K562 (cell line): Measurements from ENCODE around the gene ABHD18. TPM values are rescaled to one million over a fixed set of nuclear protein-coding genes. Genes with fewer than 3 reads are reported as not detected.
"Not testable (repeated sequence)": the region's sequence is repeated elsewhere in the genome, so short reads cannot be mapped to it uniquely, and the experiment has no call there.

Source experiments
- ATAC-seq: fragments of 200-7000 bp; cut with Tn5 transposase; 3 replicates; pipeline ENCODE4 v1.9.1; 2020; ENCODE audit warnings: moderate library complexity
- BruUV-seq: library from RNA; stranded (reverse); fragments of 400-500 nt; replicated peaks from 2 replicates; lab custom pipeline; 2021; lab: Mats Ljungman, UMichigan
- CTCF ChIA-PET: fragments of 300-600 bp; formaldehyde crosslinking; extraction: SDS; loops from one replicate; lab custom pipeline; 2021; ENCODE audit warnings: low intra/inter-chr PET ratio; lab: Yijun Ruan, JAX
- POLR2A ChIA-PET: fragments of 300-600, 350-650 bp; sonication (Branson Sonifier 250); formaldehyde crosslinking; extraction: SDS; loops from one replicate; lab custom pipeline; 2021; ENCODE audit warnings: antibody characterized with exemption, inconsistent platforms; lab: Yijun Ruan, JAX
- DNase-seq, 4 experiments: peaks; one replicate each; pipeline versions ENCODE4 v3.0.0 to v3.0.0-alpha.2; 2011 to 2018; ENCODE audit warnings: low spot score in 3 of 4, mixed read lengths in 3 of 4; ENCODE audit errors: extremely low read depth in 1 of 4
- FAIRE-seq: peaks from 2 replicates; lab custom pipeline; 2011; peaks lifted over from hg19 to GRCh38; lab: Jason Lieb, UNC
- H2AFZ ChIP-seq: 2 replicates; pipeline ENCODE4 v1.6.0; 2011; ENCODE audit warnings: low read depth, low read length, control low read depth, inconsistent platforms
- H3K27ac ChIP-seq: fragments of 200-600 bp; 3 replicates; pipeline ENCODE4 v1.8.0; 2011; ENCODE audit warnings: low read depth, mild to moderate bottlenecking, control low read depth, inconsistent platforms, low read length, moderate library complexity, mixed read lengths; ENCODE audit errors: extremely low read depth
- H3K27me3 ChIP-seq, 2 experiments: fragments of 300-600 bp in 1 of 2; 2 replicates in 1 of 2; 3 replicates in 1 of 2; pipeline versions ENCODE4 v1.6.0 to v1.8.0; 2011; ENCODE audit warnings: inconsistent platforms in 2 of 2, low read length in 2 of 2, mild to moderate bottlenecking in 1 of 2, mixed read lengths in 1 of 2, moderate library complexity in 1 of 2; ENCODE audit not compliant: control insufficient read depth in 2 of 2, insufficient read depth in 2 of 2
- H3K36me3 ChIP-seq: fragments of 300-600 bp; 3 replicates; pipeline ENCODE4 v1.8.0; 2011; ENCODE audit warnings: mild to moderate bottlenecking, low read length, inconsistent platforms; ENCODE audit not compliant: control insufficient read depth, insufficient read depth
- H3K4me1 ChIP-seq, 2 experiments: fragments of 200-600 bp in 1 of 2; replicated peaks in 1 of 2; 2 replicates in 1 of 2; 3 replicates in 1 of 2; pipeline versions ENCODE4 v1.5.1 to v1.8.0; 2011; ENCODE audit warnings: inconsistent platforms in 2 of 2, low read length in 2 of 2, mild to moderate bottlenecking in 1 of 2, mixed read lengths in 1 of 2, moderate library complexity in 1 of 2; ENCODE audit not compliant: control insufficient read depth in 2 of 2, insufficient read depth in 2 of 2
- H3K4me2 ChIP-seq: 2 replicates; pipeline ENCODE4 v1.6.1; 2011; ENCODE audit warnings: low read length, control low read depth, inconsistent platforms, mixed read lengths; ENCODE audit not compliant: insufficient read depth
- H3K4me3 ChIP-seq: fragments of 200-600 bp; sonication (generic), shearing (Covaris generic); 2 replicates; pipeline ENCODE4 v1.5.1; 2016; ENCODE audit warnings: control low read depth, inconsistent platforms
- H3K79me2 ChIP-seq: fragments of 200-600 bp; 3 replicates; pipeline ENCODE4 v1.8.0; 2011; ENCODE audit warnings: low read length, inconsistent platforms; ENCODE audit not compliant: control insufficient read depth, insufficient read depth
- H3K9ac ChIP-seq, 2 experiments: 2 replicates each; pipeline versions ENCODE4 v1.6.0 to v1.6.1; 2011; ENCODE audit warnings: low read depth in 2 of 2, low read length in 2 of 2, control low read depth in 1 of 2, inconsistent platforms in 1 of 2, mild to moderate bottlenecking in 1 of 2, mixed read lengths in 1 of 2; ENCODE audit not compliant: insufficient read depth in 1 of 2
- H3K9me1 ChIP-seq: one replicate; pipeline ENCODE4 v1.6.0; 2011; ENCODE audit warnings: inconsistent platforms, mild to moderate bottlenecking, low read length, moderate library complexity; ENCODE audit not compliant: control insufficient read depth, insufficient read depth
- H3K9me3 ChIP-seq: replicated peaks from 2 replicates; pipeline ENCODE4 v1.5.1; 2011; ENCODE audit warnings: low read depth, low read length, inconsistent platforms; ENCODE audit not compliant: control insufficient read depth, insufficient read depth
- H4K20me1 ChIP-seq: replicated peaks from 2 replicates; pipeline ENCODE4 v1.6.1; 2011; ENCODE audit warnings: low read length, inconsistent platforms, mixed read lengths; ENCODE audit not compliant: control insufficient read depth, insufficient read depth
- AFF4 ChIP-seq: sonication (generic); formaldehyde crosslinking; IDR thresholded peaks from 2 replicates; pipeline ENCODE4 v1.8.0; 2023; ENCODE audit warnings: mild to moderate bottlenecking, missing genetic modification reagents
- HINFP ChIP-seq: fragments of 450-650 bp; conservative IDR thresholded peaks from 2 replicates; pipeline ENCODE4 v1.6.1; 2016; ENCODE audit warnings: missing genetic modification characterization, low read depth, mild to moderate bottlenecking, control low read depth, missing compliant biosample characterization
- IFI16 ChIP-seq: fragments of 250-450 bp; sonication (Bioruptor Pico); IDR thresholded peaks from 2 replicates; pipeline ENCODE4 v2.1.2; 2022; ENCODE audit warnings: mild to moderate bottlenecking, inconsistent platforms
- ILK ChIP-seq: fragments of 450-650 bp; IDR thresholded peaks from 2 replicates; pipeline ENCODE4 v1.6.1; 2016; ENCODE audit warnings: missing genetic modification characterization, low read depth, mild to moderate bottlenecking, missing compliant biosample characterization, moderate library complexity, borderline replicate concordance
- MAFG ChIP-seq: fragments of 450-650 bp; conservative IDR thresholded peaks from 2 replicates; pipeline ENCODE4 v1.6.1; 2016; ENCODE audit warnings: missing genetic modification characterization, missing compliant biosample characterization
- NFIX ChIP-seq: fragments of 250-450 bp; sonication (Bioruptor Pico); IDR thresholded peaks from 2 replicates; pipeline ENCODE4 v1.4.0; 2020; ENCODE audit warnings: low read depth, mild to moderate bottlenecking, moderate library complexity
- TFAM ChIP-seq: fragments of 250-450 bp; sonication (Bioruptor Pico); conservative IDR thresholded peaks from 2 replicates; pipeline ENCODE4 v1.5.0; 2021; ENCODE audit warnings: mild to moderate bottlenecking, moderate library complexity
- WHSC1 ChIP-seq: IDR thresholded peaks from one replicate; pipeline ENCODE4 v1.6.1; 2012; ENCODE audit warnings: low read length, control low read depth, inconsistent platforms
- ZNF586 ChIP-seq: fragments of 450-650 bp; formaldehyde crosslinking; conservative IDR thresholded peaks from 2 replicates; pipeline ENCODE4 v1.4.0; 2020; ENCODE audit warnings: mild to moderate bottlenecking, moderate library complexity
- WGBS: fragments of 100-300 bp; shearing (Covaris generic); methylation state at CpG from one replicate; pipeline ENCODE4 v1.1.6; 2016; ENCODE audit warnings: low coverage, mixed read lengths; ENCODE audit not compliant: insufficient coverage; ENCODE audit errors: missing lambda C conversion rate; 5-methylcytosine and 5-hydroxymethylcytosine counted together
- in situ Hi-C: fragments of 300-500 bp; cut with MboI; formaldehyde crosslinking; loops from 4 replicates; pipeline ENCODE4 v1.15.0; 2018; ENCODE audit warnings: inconsistent platforms, mixed read lengths
- intact Hi-C: fragments of 100-400 bp; cut with micrococcal nuclease; formaldehyde crosslinking; loops from 2 replicates; pipeline ENCODE4 v1.14.2; 2022
- polyA plus RNA-seq, 8 experiments: library from polyadenylated mRNA; depleted of rRNA in 4 of 8; stranded (reverse) in 5 of 8; unstranded in 3 of 8; fragments of >200 nt; fragmentation: Nextera tagmentation in 2 of 8; fragmentation: Illumina TruSeq in 1 of 8; extraction: Ambion mirVana in 2 of 8; extraction: Trizol in 1 of 8; gene quantifications; 2 replicates each; pipeline versions ENCODE4 v1.2.1 to v1.2.3, GENCODE V29; 2011 to 2014; ENCODE audit warnings: inconsistent platforms in 1 of 8, missing spikeins in 1 of 8
- total RNA-seq, 7 experiments: library from RNA; depleted of rRNA in 6 of 7; stranded (reverse); fragments of >200 nt in 6 of 7; fragmentation: Illumina TruSeq in 2 of 7; extraction: Trizol in 2 of 7; gene quantifications; 2 replicates each; pipeline versions ENCODE4 v1.2.1 to v1.2.3, GENCODE V29; 2011 to 2021; ENCODE audit warnings: low replicate concordance in 1 of 7

Gene ABHD18
- total and polyA plus RNA-seq, 9 of the 15 experiments (the other 6 are each of a cell fraction or from before 2014, with no cell fraction given), result 6.1 to 25.0 (median 16.0) TPM

DNA sequence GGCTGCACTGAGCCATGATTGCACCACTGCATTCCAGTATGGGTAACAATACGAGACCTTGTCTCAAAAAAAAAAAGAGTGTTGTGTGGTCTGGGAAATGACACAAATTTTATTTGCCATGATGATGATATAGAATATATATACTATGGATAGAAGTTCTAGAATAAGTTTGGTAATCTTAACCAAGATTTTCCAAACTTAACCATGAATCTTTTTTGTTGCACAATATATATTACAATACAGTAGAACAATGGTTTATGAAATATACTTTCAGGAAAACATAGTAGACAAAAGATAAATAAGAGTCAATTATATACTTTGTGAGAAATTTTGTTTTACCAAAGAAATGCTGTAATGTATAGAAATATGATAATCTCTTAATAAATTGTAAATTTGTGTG is 35.0 kb upstream of the ABHD18 start (continued):
- no peak for TF ChIP-seq TFAM

- H3K9ac ChIP-seq, FAIRE-seq, H3K27me3 ChIP-seq, H3K79me2 ChIP-seq, H3K4me3 ChIP-seq, intact Hi-C loops, H4K20me1 ChIP-seq, H3K27ac ChIP-seq, in situ Hi-C loops, H3K4me1 ChIP-seq, ATAC-seq, H3K9me3 ChIP-seq, BruUV-seq, H3K4me2 ChIP-seq, H3K36me3 ChIP-seq, CTCF ChIA-PET, H3K9me1 ChIP-seq, DNase-seq, H2AFZ ChIP-seq: not testable (repeated sequence)
- POLR2A ChIA-PET, result interaction anchor here (0.6 to 1.9 kb wide), 2 partner anchors 15 to 29 kb away, joined by 3 to 4 read pairs; no protein-coding TSS in a partner anchor
- 72% methylated on average over 6 of the region's 6 CpGs for WGBS
These were observed 33.4 kb upstream of the ABHD18 start for GRCh38 chr4:127931836-127932235.

DNA sequence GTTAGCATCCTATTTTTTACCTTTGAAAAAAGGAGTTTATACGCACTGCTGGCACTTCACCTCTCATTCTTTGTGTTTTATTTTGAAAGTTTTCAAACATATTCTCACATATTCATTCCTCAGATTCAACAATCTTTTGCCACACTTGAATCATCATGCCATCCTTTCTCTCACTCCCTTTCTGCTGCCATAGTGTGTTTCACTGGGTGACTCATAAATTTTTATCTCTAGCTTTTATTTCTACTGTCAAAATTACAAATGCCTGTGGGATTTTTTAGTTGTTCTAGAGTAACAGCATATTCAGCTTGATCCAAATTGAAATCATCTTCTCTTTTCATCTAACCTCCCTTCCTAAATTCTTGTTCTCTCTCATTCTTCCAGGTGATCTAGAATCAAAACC is 28.2 kb upstream of the ABHD18 start:
- Histone ChIP-seq H3K9me1 (no peaks in the 10 kb centered on the region), H2AFZ (no peak overlapping the region), H3K4me3 (no peak overlapping the region), H3K9ac (no peak overlapping the region), H3K4me1 (no peaks in the 10 kb centered on the region), H3K27ac (no peak overlapping the region), H4K20me1 (no peaks in the 10 kb centered on the region), H3K27me3 (no peaks in the 10 kb centered on the region), H3K36me3 (peaks cover 15% of the 10 kb centered on the region; the same call in 2 of the 3 replicates), H3K4me2 (no peak overlapping the region), H3K79me2 (no peaks in the 10 kb centered on the region), H3K9me3 (no peaks in the 10 kb centered on the region)
- no peak for ATAC-seq
- no TSS peak for BruUV-seq
- in situ Hi-C loops (no loop called here), intact Hi-C loops (no loop called here)
- WGBS, result 94% methylated on average over 1 of the region's 1 CpG
- ChIA-PET POLR2A (interaction anchor here (0.6 to 1.1 kb wide), 2 partner anchors 21 to 123 kb away, joined by 3 read pairs; no protein-coding TSS in a partner anchor), CTCF (no interaction called here)
- FAIRE-seq, result no peak
- no peak for DNase-seq
- no peak for TF ChIP-seq HINFP (tag)
- no peak for TF ChIP-seq IFI16 (CRISPR knock-in tag)
- TF ChIP-seq ZNF586 (CRISPR knock-in tag), result no peak
- TF ChIP-seq NFIX (CRISPR knock-in tag), result no peak
- no peak for TF ChIP-seq AFF4 (CRISPR knock-in tag)
- no peak for TF ChIP-seq ILK
- no peak for TF ChIP-seq MAFG (tag)
- TF ChIP-seq WHSC1, result no peak
